ENCODE measurements around the gene GNA15.
"Not testable (repeated sequence)": the region's sequence is repeated elsewhere in the genome, so short reads cannot be mapped to it uniquely, and the experiment has no call there.

Gene GNA15

DNA sequence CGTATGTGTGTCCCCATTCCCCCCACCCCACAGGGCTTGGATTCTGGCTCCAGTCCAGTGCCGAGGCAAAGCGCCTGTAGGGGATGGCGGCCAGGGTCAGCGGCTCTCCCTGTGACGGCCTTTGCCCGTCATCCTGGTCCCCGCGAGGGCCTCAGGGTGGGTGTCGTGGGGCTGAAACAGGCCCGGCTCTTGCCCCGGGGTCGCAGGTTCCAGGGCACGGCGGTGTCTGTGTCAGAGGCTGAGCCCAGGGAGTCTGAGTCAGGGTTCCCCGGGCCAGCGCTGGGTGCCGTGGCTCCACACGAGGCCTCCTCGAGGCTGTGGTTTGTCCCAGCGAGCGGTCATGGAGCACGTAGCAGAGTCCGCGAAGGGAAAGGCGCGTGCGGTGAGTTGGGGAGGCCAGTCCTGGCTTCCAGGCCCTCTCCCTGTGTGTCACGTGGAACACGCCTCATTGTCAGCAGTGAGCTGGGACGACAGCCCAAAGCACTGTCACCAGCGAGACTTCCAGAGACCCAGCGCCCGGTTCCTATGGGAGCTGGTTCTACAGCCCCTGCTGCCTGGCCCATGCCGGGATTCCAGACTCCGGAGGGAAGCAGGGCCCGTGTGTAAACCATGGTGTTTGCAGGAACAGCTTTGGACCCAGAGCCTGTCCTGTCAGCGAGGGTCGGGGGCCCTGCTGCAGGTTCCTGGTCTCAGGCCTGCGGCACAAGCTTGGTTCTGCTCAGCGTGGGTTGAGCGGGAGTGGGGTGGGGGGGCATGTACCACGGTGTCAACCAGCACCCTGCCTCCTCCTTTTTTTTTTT is 63.3 kb downstream of the GNA15 start:
- in situ Hi-C loops (cut with MboI; ENCODE audit: low pct_unique_long_range_greater_than_20kb, low sequenced_read_pairs) = no loop called here
- DNase-seq = no peak

GRCh38 chr19:3201072-3201700 is 65.4 kb downstream of the GNA15 start:
- in situ Hi-C loops (cut with MboI; ENCODE audit: low pct_unique_long_range_greater_than_20kb, low sequenced_read_pairs) = no loop called here
- no peak for DNase-seq

- DNase-seq = no peak
- in situ Hi-C loops (cut with MboI; ENCODE audit: low pct_unique_long_range_greater_than_20kb, low sequenced_read_pairs) = no loop called here
Measured at GRCh38 chr19:3201911-3202310, 66.1 kb downstream of the GNA15 start.

- in situ Hi-C loops (cut with MboI; ENCODE audit: low pct_unique_long_range_greater_than_20kb, low sequenced_read_pairs) = no loop called here
- no peak for DNase-seq
Measured at GRCh38 chr19:3202346-3202745, 66.5 kb downstream of the GNA15 start.

GRCh38 chr19:3202895-3203294 is 67.1 kb downstream of the GNA15 start:
- in situ Hi-C loops (cut with MboI; ENCODE audit: low pct_unique_long_range_greater_than_20kb, low sequenced_read_pairs); DNase-seq: not testable (repeated sequence)

DNA sequence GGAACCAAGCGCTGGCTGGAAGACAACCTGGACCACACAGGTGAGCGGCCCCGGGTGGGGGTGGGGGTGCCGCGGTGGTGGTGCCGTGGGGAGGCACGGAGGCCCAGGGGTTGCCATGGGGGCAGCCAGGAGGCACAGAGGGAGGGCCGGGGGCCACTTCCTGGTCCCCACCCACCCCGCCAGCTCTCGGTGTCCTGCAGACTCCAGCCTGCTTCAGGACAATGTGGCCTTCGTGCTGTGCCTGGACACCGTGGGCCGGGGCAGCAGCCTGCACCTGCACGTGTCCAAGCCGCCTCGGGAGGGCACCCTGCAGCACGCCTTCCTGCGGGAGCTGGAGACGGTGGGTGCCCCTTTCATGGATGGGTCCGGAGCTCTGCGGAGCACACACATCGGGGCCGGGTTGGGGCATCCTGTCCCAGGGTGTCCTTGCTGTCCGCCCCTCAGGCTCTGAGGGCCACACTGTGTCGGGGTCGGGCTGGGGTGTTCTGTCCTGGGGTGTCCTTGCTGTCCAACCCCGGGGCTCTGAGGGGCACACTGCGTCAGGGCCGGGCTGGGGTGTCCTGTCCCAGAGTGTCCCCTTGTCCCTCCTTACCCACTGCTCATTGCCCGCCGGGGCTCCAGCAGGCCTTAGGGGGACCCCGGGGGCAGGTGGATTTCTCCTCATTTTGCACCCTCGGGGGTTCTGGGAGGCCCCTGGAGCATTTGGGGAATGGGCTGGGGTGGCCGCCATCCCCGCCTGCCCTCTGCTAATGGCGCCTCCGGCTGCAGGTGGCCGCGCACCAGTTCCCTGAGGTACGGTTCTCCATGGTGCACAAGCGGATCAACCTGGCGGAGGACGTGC is 68.2 kb downstream of the GNA15 start:
- in situ Hi-C loops (cut with MboI; ENCODE audit: low pct_unique_long_range_greater_than_20kb, low sequenced_read_pairs) = no loop called here
- DNase-seq = no peak

DNA sequence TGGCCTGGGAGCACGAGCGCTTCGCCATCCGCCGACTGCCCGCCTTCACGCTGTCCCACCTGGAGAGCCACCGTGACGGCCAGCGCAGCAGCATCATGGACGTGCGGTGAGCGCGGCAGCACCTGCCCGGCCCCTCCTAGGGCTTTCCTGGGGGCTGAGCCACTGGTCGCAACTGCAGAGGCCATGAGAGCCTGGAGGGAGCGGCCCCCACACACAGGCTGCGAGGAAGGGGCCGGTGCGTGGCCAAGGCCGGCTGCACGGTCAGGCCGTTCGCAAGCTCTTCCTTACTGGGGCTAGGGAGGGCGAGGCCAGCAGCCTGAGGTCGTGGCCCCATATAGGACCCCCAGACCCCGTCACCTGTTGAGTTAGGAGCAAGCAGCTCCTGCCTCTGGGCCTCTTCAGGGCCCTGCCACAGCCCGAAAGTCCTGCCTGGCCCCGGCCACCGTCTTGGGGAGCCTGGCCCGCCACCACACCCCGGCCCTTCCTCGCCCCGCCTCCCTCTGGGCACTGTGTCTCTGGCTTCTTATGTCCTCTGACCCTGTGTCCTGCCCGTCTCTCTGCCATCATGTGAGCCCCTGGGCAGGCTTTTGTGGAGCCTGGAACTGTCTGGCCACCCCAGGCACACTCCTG is 68.9 kb downstream of the GNA15 start:
- no peak for DNase-seq
- in situ Hi-C loops (cut with MboI; ENCODE audit: low pct_unique_long_range_greater_than_20kb, low sequenced_read_pairs) = no loop called here

DNA sequence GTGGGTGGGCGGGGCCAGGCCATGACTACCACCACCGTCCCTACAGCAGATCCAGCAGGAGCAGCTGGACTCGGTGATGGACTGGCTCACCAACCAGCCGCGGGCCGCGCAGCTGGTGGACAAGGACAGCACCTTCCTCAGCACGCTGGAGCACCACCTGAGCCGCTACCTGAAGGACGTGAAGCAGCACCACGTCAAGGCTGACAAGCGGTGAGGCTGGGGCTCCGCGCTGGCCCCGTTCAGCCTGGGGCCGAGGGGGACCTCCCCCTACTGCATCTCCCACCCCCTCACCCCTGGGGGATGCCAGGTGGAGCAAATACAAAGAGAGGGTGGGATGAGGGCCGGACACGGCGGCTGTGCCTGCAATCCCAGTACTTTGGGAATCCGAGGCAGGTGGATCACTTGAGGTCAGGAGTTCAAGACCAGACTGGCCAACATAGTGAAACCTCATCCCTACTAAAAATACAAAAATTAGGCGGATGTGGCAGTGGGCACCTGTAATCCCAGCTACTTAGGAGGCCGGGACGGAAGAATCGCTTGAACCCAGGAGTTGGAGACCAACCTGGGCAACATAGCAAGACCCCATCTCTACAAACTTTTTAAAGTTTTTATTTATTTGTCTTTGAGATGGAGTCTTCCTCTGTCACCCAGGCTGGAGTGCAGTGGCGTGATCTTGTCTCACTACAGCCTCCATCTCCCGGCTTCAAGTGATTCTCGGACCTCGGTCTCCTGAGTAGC is 70.6 kb downstream of the GNA15 start:
- DNase-seq = no peak
- in situ Hi-C loops (cut with MboI; ENCODE audit: low pct_unique_long_range_greater_than_20kb, low sequenced_read_pairs) = no loop called here

GRCh38 chr19:3207461-3208242 is 71.8 kb downstream of the GNA15 start:
- no peak for DNase-seq
- in situ Hi-C loops (cut with MboI; ENCODE audit: low pct_unique_long_range_greater_than_20kb, low sequenced_read_pairs) = no loop called here

- in situ Hi-C loops (cut with MboI; ENCODE audit: low pct_unique_long_range_greater_than_20kb, low sequenced_read_pairs) = no loop called here
- DNase-seq = no peak
Measured at GRCh38 chr19:3208317-3209207, 72.7 kb downstream of the GNA15 start.

GRCh38 chr19:3210347-3211017 is 74.6 kb downstream of the GNA15 start:
- DNase-seq = peak; percentile 59
- in situ Hi-C loops (cut with MboI; ENCODE audit: low pct_unique_long_range_greater_than_20kb, low sequenced_read_pairs) = no loop called here

- in situ Hi-C loops (cut with MboI; ENCODE audit: low pct_unique_long_range_greater_than_20kb, low sequenced_read_pairs) = no loop called here
Measured at GRCh38 chr19:3211191-3211590, 75.4 kb downstream of the GNA15 start.

GRCh38 chr19:3213159-3213558 is 77.3 kb downstream of the GNA15 start:
- DNase-seq = no peak
- in situ Hi-C loops (cut with MboI; ENCODE audit: low pct_unique_long_range_greater_than_20kb, low sequenced_read_pairs) = no loop called here

More at GRCh38 chr19:3211191-3211590, 75.4 kb downstream of the GNA15 start:
- DNase-seq = no peak

Data from KBM-7 (cell line).